HG03108 (cell line): ENCODE data around the gene ABCB8.

Source experiments
- ATAC-seq: cut with Tn5 transposase; IDR thresholded peaks from one replicate; pipeline ENCODE4 v1.9.1; 2021; ENCODE audit warnings: moderate library complexity; ENCODE audit not compliant: unreplicated experiment

ABCB8 gene

DNA sequence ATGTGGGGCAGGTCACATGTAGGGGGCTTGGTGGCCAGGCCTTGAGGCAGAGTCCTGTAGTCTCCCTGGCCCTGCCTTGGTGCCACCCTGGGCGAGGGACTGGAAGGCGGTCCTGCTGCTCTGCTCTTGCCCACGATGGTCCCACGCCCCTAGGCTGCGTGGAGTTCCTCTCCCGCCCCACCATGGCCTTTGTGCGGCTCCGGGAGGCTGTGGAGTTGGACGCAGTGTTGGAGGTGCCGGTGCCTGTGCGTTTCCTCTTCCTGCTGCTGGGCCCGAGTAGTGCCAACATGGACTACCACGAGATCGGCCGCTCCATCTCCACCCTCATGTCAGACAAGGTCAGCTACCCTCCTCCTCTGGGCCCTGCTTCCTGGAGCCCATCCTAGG, 42.3 kb downstream of the ABCB8 start:
- no peak for ATAC-seq

DNA sequence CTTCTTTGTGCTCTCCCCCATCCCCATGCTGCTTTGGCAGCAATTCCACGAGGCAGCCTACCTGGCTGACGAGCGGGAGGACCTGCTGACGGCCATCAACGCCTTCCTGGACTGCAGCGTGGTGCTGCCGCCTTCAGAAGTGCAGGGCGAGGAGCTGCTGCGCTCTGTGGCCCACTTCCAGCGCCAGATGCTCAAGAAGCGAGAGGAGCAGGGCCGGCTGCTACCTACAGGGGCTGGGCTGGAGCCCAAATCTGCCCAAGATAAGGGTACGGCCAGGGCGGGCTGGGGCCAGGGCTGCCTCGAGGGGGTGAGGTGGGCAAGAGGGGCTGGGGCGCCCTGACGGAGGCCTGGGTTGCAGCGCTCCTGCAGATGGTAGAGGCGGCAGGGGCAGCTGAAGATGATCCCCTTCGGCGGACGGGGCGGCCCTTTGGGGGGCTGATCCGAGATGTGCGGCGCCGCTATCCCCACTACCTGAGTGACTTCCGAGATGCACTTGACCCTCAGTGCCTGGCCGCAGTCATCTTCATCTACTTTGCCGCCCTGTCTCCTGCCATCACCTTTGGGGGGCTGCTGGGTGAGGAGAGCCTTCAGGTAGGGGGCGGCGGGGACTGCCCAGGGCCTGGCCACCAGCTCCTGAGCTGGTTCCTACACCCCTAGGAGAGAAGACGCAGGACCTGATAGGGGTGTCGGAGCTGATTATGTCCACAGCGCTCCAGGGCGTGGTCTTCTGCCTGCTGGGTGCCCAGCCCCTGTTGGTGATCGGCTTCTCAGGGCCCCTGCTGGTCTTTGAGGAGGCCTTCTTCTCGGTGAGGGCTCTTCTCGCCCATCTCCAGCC, 43.0 kb downstream of the ABCB8 start:
- ATAC-seq = no peak

DNA sequence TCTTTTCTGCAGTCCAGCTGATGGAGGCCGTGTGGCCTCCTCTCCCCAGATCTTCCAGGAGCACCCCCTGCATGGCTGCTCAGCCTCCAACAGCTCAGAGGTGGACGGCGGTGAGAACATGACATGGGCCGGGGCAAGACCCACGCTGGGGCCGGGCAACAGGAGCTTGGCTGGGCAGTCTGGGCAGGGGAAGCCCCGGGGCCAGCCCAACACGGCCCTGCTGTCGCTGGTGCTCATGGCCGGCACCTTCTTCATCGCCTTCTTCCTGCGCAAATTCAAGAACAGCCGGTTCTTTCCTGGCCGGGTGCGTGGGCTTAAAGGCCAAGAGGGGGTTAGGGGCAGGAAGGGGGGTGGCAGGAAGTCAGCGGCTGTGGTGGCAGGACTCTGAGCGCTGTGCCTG, 45.7 kb downstream of the ABCB8 start:
- ATAC-seq = no peak

DNA sequence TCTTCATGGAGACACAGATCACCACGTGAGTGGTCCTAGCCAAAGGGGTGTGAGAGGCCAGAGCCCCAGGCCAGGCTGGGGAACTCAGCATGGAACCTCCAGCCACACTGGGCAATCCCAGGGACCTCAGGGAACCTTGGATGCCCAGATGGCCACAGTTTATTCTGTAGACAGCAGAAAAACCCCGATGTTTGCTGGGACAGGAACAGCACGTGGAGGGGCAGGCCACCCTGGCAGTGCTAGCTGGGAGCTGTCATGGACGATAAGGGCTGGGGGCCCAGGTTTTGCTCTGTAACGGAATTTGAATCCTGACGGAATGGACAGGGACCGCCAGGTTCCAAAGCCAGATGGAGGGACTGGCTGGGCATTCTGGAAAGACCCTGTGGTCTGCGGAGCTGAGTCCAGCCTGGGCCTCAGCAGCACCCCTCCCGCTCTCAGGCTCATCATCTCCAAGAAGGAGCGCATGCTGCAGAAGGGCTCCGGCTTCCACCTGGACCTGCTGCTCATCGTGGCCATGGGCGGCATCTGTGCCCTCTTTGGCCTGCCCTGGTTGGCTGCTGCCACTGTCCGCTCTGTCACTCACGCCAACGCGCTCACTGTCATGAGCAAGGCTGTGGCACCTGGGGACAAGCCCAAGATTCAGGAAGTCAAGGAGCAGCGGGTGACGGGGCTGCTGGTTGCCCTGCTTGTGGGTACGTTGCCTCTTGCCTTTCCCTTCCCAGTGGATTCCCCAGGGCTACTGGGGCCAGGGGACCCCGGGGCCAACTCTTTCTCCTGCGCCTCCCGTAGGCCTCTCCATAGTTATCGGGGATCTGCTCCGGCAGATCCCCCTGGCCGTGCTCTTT, 46.8 kb downstream of the ABCB8 start:
- no peak for ATAC-seq

DNA sequence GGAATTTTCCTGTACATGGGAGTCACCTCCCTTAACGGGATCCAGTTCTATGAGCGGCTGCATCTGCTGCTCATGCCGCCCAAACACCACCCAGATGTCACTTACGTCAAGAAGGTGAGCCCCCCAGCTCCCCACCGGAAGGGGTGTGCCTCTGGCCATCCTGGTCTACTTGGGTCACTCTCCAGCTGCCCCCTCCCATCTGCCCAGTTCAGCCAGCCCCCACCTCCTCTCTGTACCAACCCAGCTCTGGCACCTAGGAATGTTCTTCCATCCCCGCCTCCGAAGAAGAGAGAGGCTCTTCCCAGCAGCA, 47.4 kb downstream of the ABCB8 start:
- no peak for ATAC-seq

DNA sequence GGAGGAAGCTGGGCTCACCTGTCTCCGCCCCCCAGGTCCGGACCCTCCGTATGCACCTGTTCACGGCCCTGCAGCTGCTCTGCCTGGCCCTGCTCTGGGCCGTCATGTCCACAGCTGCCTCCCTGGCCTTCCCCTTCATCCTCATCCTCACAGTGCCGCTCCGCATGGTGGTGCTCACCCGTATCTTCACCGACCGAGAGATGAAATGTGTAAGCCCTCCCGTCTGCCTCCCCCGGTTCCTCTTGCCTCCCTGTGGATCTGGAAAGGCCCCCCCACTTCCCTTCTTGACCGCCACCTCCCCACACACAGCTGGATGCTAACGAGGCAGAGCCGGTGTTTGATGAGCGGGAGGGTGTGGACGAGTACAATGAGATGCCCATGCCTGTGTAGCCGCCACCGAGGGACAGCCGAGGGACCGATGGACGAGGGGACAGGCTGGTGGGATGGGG, 47.8 kb downstream of the ABCB8 start:
- ATAC-seq = no peak

DNA sequence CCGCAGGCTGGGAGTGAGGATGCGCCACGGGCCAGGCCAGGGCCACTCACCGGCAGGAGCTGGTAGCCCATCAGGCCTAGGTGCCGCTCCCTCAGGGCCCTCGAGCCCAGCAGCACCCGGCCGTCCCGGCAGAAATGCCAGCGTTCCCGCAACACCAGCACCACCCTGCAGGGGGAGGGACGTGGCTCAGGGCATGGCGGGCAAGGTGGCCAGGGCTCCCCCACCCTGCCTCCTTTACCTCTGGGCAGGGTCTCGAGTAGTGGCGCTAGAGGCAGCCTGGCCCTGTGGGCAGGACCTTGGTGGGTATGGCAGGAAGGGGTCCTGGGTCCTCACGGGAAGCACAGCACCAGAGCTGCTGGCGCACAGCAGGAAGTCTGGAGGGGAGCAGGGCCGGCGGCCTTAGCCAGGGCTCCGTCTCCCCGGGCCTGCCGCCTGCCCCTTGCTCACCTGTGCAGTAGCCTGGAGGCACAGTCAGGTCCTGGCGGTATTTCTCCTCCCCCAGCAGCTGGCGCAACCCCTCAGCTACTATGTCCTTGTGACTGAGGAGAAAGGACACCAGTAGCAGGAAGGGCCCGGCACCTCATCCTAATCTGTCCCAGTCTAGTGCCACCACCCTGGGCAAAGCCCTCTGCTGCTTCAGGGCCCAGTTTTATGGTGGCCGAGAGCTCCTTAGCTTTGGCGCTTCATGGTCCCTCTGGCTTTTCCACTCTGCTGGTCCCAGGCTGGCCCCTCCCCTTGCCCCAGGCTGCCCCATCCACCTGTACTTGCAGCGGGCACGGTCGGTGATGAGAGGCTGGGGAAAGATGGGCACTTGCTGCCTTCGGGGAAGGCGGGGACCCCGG, 48.8 kb downstream of the ABCB8 start:
- ATAC-seq = no peak

DNA sequence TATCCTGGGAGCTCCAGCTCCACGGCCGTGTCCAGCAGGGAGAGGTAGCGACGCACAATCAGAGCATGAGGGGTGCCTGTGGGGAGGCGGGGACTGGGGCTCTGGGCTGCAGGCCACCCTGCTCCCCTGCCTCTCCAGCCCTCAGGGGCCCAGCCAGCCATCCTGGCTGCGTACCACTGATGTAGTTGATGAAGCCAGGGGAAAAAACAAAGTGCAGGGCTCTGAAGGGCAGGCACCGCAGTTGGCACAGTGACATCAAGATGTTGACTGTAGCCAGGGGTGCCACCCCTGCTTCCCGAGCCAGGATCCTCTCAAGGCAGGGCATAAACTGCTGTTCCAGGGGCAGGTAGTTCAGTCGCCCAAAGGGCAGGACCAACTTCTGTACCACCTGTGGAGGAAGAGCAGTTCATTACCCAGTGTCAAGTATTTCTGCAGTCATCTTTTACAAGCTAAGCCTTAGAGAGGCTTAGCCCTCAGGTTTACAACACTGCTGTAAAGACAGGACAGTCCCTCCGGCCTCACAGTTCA, 49.5 kb downstream of the ABCB8 start:
- no peak for ATAC-seq

DNA sequence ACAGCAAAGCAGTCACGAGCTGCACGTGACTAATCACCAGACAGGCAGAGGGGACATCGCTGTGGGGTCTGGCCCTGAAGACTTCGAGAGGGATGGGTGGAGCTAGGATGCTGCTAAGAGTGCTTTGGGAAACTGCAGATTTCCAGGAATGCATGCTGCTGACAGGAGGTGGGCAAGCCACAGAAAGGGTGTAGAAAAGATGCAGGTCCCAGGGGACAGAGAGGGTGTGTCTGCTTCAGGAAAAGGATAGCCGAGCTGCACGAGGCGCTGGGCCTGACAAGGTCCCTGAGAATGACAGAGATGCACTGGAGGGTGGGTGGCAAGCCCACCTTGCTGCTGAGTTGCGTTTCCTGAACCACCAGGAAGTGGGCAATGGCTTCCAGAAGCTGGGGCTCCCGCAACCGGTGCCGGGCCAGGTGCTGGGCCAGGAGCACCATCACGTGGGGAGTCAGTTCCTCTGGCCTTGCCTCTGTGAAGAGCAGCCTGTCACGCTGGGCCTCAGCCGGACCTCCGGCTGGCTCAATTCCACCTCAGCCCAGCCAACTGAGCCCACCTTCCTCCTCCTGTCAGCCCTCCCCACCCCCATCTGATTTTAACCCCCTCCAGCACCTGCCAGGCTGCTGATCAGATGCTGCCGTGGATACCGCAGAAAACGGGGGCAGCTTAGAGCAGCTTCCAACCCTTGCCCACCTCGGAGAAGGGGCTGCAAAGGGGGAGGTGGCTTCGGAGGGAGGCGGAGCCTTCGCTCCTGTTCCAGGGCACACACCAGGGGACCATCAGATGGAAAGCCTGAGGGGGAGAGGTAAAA, 50.2 kb downstream of the ABCB8 start:
- ATAC-seq = no peak

DNA sequence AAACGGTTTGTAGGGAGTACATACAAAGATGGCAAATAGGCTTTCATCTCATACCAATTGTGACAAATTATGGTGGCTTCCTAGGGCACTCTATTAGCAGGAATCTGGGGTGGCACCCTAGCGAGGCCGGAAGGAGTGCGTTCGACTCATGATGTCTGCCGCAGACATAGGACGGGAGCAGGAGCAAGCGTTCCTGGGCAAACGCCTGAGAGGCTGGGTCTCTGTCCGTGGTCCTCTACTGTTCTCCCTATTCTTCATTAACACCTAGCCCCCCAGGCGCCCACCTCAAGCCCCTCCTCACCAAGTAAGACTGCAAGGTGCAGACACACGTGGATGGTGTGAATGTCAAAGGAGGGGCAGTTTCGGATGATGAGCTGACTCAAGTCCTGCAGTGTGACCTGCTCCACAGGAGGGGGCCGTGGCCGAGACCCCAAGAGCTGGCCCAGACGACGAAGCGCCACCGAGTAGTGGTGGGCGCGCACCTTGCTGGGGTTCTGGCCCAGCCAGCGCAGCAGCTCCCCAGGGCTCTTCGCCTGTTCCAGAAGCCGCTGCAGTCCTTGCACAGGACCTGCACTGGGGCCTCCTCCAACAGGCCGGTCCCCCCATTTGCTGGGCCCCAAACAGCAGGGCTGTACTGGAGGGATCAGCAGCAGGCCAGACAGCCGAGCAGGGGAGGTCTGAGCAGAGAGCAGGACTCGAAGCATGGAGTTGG, 51.1 kb downstream of the ABCB8 start:
- ATAC-seq = no peak

DNA sequence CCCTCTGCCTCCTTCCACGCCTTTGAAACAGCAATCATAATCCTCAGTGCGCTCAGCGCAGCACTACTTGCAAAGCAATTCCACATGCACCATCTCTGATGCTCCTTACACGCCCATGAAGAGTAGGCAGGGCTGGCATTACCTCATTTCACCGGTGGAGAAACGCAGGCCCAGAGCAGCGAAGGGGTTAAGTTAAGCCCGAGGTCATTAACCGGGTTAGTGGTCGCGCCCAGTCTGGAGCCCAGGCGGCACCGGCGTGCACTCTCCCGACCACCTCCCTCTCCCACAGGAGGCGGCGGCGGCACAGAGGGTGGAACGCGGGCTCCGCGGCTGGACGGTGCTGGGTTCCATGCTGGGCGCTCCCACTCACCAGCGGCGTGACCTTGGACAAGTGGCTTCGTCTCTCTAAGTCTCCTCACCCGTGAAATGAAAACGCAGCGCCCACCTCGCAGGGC, 51.8 kb downstream of the ABCB8 start:
- no peak for ATAC-seq

DNA sequence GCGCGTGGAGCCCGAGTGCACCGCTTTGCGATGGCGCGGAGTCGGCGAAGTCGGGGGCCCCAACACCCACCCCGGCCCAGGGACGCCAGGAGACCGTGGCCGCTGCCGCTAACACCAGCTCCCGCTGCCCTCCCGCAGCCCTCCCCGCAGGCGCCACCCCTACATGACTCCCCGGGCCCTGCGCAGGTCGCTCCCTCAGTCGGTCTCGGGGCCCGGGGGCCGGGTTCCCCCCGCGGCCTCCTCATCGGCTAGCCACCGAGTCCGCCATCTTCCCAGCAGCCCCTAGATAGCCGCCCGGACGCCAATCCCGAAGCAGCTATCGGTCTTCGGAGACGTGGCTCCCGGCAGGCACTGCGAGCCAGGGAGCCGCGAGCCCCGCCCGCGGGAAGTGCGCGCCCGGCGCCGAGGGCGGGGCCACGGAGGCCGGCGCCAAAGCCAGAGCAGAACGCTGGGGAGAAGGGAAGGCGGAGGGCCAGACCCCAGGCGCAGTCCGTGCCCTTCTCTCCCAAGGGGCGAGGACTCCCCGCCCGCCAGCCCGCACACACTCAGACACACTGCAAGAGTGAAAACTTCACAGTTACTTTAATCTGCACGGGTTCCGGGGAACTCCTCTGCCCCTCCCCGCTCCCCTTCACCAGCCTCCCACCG, 52.4 kb downstream of the ABCB8 start, which contains the start of gene FASTK:
Gene FASTK, minus strand, starts transcription at position 288 of the 648 bp plus-strand sequence. Its CDS starts 43 bp downstream, at position 245.
- peak; percentile 72 for ATAC-seq

DNA sequence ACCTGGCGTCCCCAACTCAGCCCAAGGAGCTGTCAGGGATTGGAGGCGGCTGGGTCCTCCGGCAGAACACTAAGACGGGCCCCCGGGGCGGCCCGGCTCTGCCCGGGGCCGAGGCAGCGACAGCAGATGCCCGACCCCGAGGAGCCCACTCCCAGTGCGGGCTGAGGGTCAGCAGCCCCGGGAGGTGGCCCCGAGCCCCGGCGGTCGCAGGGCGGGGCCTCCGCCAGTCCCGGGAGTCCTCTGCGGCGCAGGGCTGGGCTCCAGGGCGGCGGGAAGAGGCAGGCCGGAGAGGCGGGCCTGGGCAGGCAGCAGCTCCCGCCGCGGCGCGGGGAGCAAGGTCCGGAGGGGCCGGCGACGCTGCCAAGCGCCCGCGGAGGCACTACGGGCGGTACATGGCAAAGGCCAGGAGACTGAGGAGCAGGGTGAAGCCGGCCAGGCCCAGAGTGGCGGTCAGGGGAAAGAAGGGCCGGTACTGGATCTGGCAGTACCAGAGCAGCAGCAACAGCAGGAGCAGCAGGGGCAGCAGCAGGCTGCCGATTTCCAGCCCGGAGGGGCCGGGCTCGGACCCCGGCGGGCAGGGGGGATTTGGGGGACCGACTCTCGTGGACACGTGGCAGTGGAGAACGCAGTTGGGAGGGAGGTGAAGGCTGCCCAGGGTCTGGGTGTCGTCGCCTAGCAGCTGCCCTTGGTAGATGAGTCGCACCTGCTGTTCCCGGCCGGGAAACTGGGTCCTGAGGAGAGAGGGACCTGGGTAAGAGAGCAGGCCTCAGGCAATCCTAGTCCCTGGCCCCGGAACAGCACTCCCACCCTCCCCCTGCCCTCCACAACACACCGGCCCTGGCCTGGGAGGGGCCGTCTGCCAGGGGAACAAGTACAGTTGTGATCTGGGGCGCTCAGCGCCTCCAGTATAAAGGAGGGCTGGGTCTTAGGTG, 53.2 kb downstream of the ABCB8 start:
- ATAC-seq = no peak

DNA sequence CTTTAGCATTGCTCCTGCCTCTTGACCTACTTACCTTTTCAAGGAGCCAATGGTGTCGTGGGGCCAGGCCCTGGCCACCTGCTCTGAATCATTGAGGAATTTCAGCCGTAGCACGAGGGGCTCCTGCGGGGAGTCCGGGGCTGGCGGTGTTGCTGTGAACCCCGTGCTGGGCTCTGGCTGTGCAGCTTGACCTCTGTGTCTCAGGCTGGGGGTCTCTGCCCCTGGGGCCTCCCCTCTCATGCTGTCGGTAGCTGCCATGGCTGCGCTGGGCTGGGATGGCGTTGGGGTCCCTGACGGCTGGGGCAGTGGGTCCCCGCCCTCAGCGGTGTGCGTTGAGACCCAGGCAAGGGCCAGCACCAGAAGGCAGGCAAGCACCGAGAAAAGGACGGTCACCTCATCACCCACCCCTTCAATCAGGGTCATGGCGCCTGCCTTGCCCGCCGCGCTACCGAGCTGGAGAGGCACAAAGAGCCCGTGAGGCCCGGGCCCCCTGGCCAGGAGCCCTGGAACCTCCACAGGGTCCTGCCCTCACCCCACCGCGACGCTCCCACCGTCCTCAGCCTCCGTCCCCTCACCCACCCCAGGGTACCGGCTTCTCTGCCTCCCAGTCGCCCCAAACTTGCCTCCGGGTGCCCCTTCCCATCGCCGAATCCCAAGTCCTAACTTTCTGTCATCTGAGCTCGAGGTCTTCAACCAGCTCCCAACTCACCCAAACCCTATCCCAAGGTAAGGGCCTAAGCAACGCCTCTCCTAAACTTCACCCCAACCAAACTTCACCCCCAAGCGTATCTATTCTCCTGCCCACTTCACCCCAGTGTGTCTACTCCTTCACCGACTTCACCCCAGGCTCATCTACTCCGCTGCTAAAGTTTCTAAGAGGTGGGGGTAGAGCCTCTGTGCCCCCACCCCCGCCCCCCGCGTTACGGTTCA, 54.2 kb downstream of the ABCB8 start:
- no peak for ATAC-seq

DNA sequence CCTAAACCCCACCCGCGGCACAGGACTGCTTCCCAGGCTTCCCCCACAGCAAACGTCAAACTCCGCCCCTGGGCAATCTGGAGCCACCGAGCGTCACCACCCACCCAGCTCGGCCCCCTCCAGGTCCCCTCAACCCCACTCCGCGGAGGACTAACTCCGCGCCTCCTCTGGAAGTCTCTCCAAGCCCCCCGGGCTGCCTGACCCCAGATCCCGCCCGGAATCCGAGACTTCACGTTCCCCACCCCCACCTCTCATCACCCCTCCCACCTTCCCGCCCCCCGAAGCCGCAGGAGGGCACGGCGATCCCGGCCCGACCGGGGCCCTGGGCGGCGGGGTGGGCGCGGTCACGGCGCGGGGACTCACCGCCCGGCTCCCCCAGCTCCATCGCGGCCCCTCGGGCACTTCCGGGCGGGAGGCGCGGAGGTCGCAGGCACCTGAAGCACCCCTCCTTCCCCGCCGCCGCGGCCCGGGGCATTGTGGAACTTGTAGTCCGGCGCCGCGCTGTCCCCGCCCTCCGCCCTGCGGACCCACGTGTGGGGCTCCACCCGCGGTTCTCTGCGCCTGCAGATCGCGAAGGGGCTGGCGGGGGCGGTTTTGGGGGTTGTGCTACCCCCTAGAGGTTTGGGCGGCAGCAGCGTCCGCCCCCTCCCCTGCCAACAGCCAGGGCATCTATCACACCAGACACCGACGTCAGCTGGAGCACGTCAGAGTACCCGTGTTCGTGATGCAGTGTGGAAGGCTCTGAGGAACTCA, 55.0 kb downstream of the ABCB8 start, which contains the start of gene TMUB1:
Gene TMUB1, minus strand, starts transcription at position 423 of the 753 bp plus-strand sequence. CDS start 930 bp downstream, outside the sequence.
- ATAC-seq = peak; percentile 39

DNA sequence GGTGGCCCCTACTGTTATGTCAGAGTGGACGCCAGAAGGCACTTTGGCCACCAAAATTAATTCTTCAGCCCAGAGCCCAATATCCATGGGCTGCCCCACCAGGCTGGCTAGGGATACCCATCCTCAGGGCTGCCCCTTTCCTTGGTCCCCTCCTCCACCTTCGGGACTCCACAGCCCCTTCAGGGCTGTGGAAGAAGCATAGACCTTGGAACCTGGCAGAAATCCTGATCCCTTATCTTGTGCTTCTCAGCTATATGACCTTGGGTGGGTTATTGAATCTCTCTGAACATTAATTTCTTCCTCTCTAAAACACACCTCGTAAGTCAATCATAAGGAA, 55.5 kb downstream of the ABCB8 start:
- ATAC-seq = no peak
